A673 (cell line): ENCODE results near the gene TNS1. TPM values are rescaled to one million over a fixed set of nuclear protein-coding genes. Genes with fewer than 3 reads are reported as not detected.
A peak's percentile ranks its signal among the peaks of the same experiment; 100 is the strongest.

Experiments used
- BruUV-seq: library from RNA; stranded (reverse); fragments of 400-500 nt; replicated peaks from 2 replicates; lab custom pipeline; 2021; lab: Mats Ljungman, UMichigan
- CTCF ChIA-PET: fragments of 300-600 bp; sonication (Branson Sonifier 250); formaldehyde crosslinking; loops from one replicate; lab custom pipeline; 2022; ENCODE audit warnings: antibody characterized with exemption; lab: Charles Lee
- POLR2A ChIA-PET: fragments of 300-600 bp; sonication (Branson Sonifier 250); formaldehyde crosslinking; loops from one replicate; lab custom pipeline; 2022; ENCODE audit warnings: antibody characterized with exemption; ENCODE audit not compliant: low non-redundant PET; lab: Charles Lee
- DNase-seq: peaks from one replicate; pipeline ENCODE4 v3.0.0-alpha.2; 2015; ENCODE audit warnings: low spot score
- H3K27ac ChIP-seq: fragments of 200-600 bp; sonication (generic); 2 replicates; pipeline ENCODE4 v1.5.1; 2016; ENCODE audit warnings: mixed run types, low read depth, mild to moderate bottlenecking, mixed read lengths, antibody characterized with exemption, low read length; ENCODE audit not compliant: poor library complexity, severe bottlenecking
- H3K27me3 ChIP-seq: fragments of 200-600 bp; sonication (generic); replicated peaks from 2 replicates; pipeline ENCODE4 v1.6.1; 2017; ENCODE audit warnings: mixed run types, low read depth, mild to moderate bottlenecking, mixed read lengths, antibody characterized with exemption, low read length; ENCODE audit not compliant: insufficient read depth, poor library complexity
- H3K36me3 ChIP-seq: fragments of 200-600 bp; sonication (generic); 2 replicates; pipeline ENCODE4 v1.6.1; 2016; ENCODE audit warnings: mixed run types, mild to moderate bottlenecking, mixed read lengths, antibody characterized with exemption, low read length; ENCODE audit not compliant: insufficient read depth, poor library complexity, severe bottlenecking
- H3K4me1 ChIP-seq: fragments of 200-600 bp; sonication (generic); 2 replicates; pipeline ENCODE4 v1.6.1; 2017; ENCODE audit warnings: mixed run types, mild to moderate bottlenecking, mixed read lengths, antibody characterized with exemption, low read length; ENCODE audit not compliant: insufficient read depth, poor library complexity, severe bottlenecking
- H3K4me3 ChIP-seq: fragments of 200-600 bp; sonication (generic); 2 replicates; pipeline ENCODE4 v1.5.1; 2016; ENCODE audit warnings: low read depth, mixed run types, mild to moderate bottlenecking, mixed read lengths, low read length; ENCODE audit not compliant: poor library complexity, severe bottlenecking
- H3K9me3 ChIP-seq: fragments of 200-600 bp; sonication (generic); 2 replicates; pipeline ENCODE4 v1.6.1; 2016; ENCODE audit warnings: mixed run types, low read depth, mild to moderate bottlenecking, mixed read lengths, antibody characterized with exemption, low read length; ENCODE audit not compliant: poor library complexity, severe bottlenecking
- EZH2 ChIP-seq: fragments of 200-600 bp; sonication (generic); IDR thresholded peaks from 2 replicates; pipeline ENCODE4 v1.6.1; 2017; ENCODE audit warnings: borderline replicate concordance, low read depth, mild to moderate bottlenecking, mixed read lengths, antibody characterized with exemption, low read length; ENCODE audit not compliant: poor library complexity, severe bottlenecking
- intact Hi-C: fragments of 100-400 bp; cut with micrococcal nuclease; formaldehyde crosslinking; loops from one replicate; pipeline ENCODE4 v1.10.0; 2022; ENCODE audit not compliant: unreplicated experiment
- total RNA-seq: library from RNA; stranded (reverse); gene quantifications from 2 replicates; pipeline ENCODE4 v1.2.3, GENCODE V29; 2021
- TF ChIP-seq, protein P1 (sequence below): fragments of 300-800, 200-600 bp; sonication (generic); conservative IDR thresholded peaks from 2 replicates; pipeline ENCODE4 v1.5.1; 2017; ENCODE audit warnings: low read depth, mild to moderate bottlenecking, antibody characterized with exemption, low read length, moderate library complexity, mixed read lengths

TNS1 gene
- total RNA-seq, 1 experiment from 2014 or later = 99.6 TPM

- DNase-seq = peak; percentile 84
- intact Hi-C loops = no loop called here
- no peaks in the 10 kb centered on the region for H3K27me3 ChIP-seq
- ChIA-PET CTCF (interaction anchor here (0.6 kb wide), 1 partner anchor 22 kb away, joined by 3 read pairs; no protein-coding TSS in a partner anchor), POLR2A (interaction anchor here (0.6 kb wide), 2 partner anchors 1347 to 1715 kb away, joined by 4 read pairs; no protein-coding TSS in a partner anchor)
- no peak overlapping the region for H3K4me3 ChIP-seq
- no peaks in the 10 kb centered on the region for H3K9me3 ChIP-seq
- H3K36me3 ChIP-seq = no peaks in the 10 kb centered on the region
- H3K27ac ChIP-seq = no peak overlapping the region
- H3K4me1 ChIP-seq = peaks cover 7% of the 10 kb centered on the region
- TF ChIP-seq, protein P1, sequence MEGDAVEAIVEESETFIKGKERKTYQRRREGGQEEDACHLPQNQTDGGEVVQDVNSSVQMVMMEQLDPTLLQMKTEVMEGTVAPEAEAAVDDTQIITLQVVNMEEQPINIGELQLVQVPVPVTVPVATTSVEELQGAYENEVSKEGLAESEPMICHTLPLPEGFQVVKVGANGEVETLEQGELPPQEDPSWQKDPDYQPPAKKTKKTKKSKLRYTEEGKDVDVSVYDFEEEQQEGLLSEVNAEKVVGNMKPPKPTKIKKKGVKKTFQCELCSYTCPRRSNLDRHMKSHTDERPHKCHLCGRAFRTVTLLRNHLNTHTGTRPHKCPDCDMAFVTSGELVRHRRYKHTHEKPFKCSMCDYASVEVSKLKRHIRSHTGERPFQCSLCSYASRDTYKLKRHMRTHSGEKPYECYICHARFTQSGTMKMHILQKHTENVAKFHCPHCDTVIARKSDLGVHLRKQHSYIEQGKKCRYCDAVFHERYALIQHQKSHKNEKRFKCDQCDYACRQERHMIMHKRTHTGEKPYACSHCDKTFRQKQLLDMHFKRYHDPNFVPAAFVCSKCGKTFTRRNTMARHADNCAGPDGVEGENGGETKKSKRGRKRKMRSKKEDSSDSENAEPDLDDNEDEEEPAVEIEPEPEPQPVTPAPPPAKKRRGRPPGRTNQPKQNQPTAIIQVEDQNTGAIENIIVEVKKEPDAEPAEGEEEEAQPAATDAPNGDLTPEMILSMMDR = no peak
- TF ChIP-seq EZH2 = no peak
- no TSS peak for BruUV-seq
Measured at GRCh38 chr2:217858519-217859491, 144.0 kb downstream of the TNS1 start.

DNA sequence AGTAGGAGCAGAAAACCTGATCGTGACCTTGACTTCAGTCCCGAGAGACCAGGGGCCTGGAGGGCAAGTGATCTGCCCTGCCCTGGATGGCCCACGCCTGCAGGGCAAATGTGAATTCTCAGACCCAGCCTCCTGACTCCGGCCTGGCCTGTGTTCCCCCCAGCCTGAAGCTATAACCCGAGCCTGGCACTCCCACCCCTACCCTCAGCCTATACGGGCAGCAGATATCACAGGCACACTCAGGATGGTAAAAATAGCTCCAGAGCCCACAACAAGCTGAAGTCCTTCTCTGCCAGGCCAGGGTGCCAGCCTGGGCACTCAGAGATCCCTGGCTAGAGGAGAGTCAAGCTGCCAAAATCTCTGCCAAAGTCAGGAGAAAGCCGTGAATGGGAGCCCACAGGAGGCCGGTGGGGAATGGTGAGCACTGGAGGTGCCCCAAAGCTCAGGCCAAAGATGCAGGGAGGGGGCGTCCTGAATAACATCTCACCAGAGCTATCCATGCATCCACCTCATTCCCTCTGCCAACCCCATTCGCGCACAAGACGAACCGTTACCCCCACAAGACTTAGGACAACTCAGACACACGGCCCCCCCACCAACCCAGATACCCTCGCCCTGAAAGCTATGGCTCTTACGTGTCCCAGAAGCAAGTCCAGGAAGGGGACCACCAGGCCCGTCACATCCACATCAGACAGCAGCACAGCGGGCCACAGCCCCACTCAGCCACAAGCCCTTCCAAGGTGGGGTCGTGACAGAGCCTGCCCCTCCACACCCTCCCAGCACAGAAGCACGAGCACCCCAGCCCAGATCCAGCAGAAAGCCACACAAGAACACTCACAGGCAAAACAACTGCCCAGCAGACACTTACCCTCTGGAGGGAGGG, 144.9 kb downstream of the TNS1 start:
- no peak overlapping the region for H3K4me3 ChIP-seq
- DNase-seq = no peak
- CTCF ChIA-PET = no interaction called here

DNA sequence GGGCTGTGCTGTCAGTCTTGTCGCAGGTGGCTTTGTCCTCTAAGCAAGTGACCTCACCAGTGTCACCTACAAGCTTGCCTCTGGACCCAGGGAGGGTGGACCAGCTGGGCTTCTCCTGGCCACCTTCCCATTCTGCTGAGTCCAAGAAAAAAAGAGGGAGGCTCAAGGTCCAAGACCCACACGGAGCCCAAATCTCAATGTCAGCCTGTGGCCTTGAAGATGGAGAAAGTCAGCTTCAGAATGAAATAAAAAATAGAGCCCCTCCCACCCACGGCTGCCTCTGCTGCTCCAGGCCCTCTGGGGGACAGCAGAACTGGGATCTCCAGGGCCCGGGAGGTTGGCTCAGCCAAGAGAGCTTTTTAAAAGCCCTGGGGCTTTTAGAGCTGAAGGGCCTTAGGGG, 145.9 kb downstream of the TNS1 start:
- ChIA-PET CTCF (no interaction called here), POLR2A (no interaction called here)
- H3K4me1 ChIP-seq = peaks cover 7% of the 10 kb centered on the region
- no peaks in the 10 kb centered on the region for H3K9me3 ChIP-seq
- TF ChIP-seq, protein P1 = no peak
- no peak for TF ChIP-seq EZH2
- no peaks in the 10 kb centered on the region for H3K36me3 ChIP-seq
- no peak for DNase-seq
- H3K4me3 ChIP-seq = no peak overlapping the region
- H3K27me3 ChIP-seq = no peaks in the 10 kb centered on the region
- intact Hi-C loops = no loop called here
- no TSS peak for BruUV-seq
- H3K27ac ChIP-seq = no peak overlapping the region

More for the DNA sequence above, 144.9 kb downstream of the TNS1 start:
- BruUV-seq = no TSS peak
- no peaks in the 10 kb centered on the region for H3K36me3 ChIP-seq
- no peaks in the 10 kb centered on the region for H3K27me3 ChIP-seq
- intact Hi-C loops = no loop called here
- POLR2A ChIA-PET = interaction anchor here (0.6 kb wide), 1 partner anchor 1714 kb away, joined by 4 read pairs; no protein-coding TSS in a partner anchor
- H3K9me3 ChIP-seq = no peaks in the 10 kb centered on the region
- no peak for TF ChIP-seq EZH2
- TF ChIP-seq, protein P1 = no peak
- peaks cover 7% of the 10 kb centered on the region for H3K4me1 ChIP-seq
- H3K27ac ChIP-seq = no peak overlapping the region
